Left lung (tissue), 10 donors: ENCODE data around the gene GCH1. TPM values are rescaled to one million over a fixed set of nuclear protein-coding genes. Genes with fewer than 3 reads are reported as not detected.
"Not testable (repeated sequence)": the region's sequence is repeated elsewhere in the genome, so short reads cannot be mapped to it uniquely, and the experiment has no call there.

Experiments
- ATAC-seq: fragments of 200-7000 bp; cut with Tn5 transposase; one replicate; pipeline ENCODE4 v1.9.1; 2020; ENCODE audit warnings: moderate library complexity
- DNase-seq, 4 donors: peaks; one replicate each; pipeline ENCODE4 v3.0.0-alpha.2; 2013 to 2020
- H3K27ac ChIP-seq, 2 donors: fragments of 200-600 bp; sonication (generic) in 1 of 2; one replicate each; pipeline versions ENCODE4 v1.5.0 to v1.8.0; 2020 to 2021
- H3K27me3 ChIP-seq, 2 donors: fragments of 200-600 bp; sonication (generic) in 1 of 2; one replicate each; pipeline versions ENCODE4 v1.5.0 to v1.8.0; 2020 to 2021
- H3K36me3 ChIP-seq, 2 donors: fragments of 200-600 bp; sonication (generic) in 1 of 2; one replicate each; pipeline versions ENCODE4 v1.5.0 to v1.8.0; 2020 to 2021
- H3K4me1 ChIP-seq, 2 donors: fragments of 200-600 bp; one replicate each; pipeline ENCODE4 v1.8.0; 2021
- H3K4me3 ChIP-seq, 2 donors: fragments of 200-600 bp; sonication (generic) in 1 of 2; one replicate each; pipeline versions ENCODE4 v1.5.0 to v1.8.0; 2020 to 2021; ENCODE audit warnings: mild to moderate bottlenecking in 1 of 2
- H3K9me3 ChIP-seq, 2 donors: fragments of 200-600 bp; sonication (generic) in 1 of 2; one replicate each; pipeline versions ENCODE4 v1.5.0 to v1.8.0; 2020 to 2021
- CTCF ChIP-seq, 2 donors: fragments of 200-600 bp; sonication (generic) in 1 of 2; IDR thresholded peaks; one replicate each; pipeline versions ENCODE4 v1.5.0 to v1.8.0; 2021; ENCODE audit warnings: antibody characterized with exemption in 2 of 2
- intact Hi-C, 2 donors: fragments of 100-400 bp; cut with DNase I; formaldehyde crosslinking; loops; one replicate each; pipeline versions ENCODE4 v1.11.2 to v1.14.2; 2022
- polyA plus RNA-seq, 6 donors: library from polyadenylated mRNA; unstranded; fragments of 120-200 nt; gene quantifications; one replicate each; pipeline ENCODE4 v1.2.1, GENCODE V29; 2013; ENCODE audit not compliant: insufficient read length in 6 of 6
- total RNA-seq, 2 donors: library from RNA; stranded (reverse); fragmentation: NEBNext Ultra II Directional; extraction: Animal tissue kit (Norgen Biotek cat#: 25700); gene quantifications; one replicate each; pipeline ENCODE4 v1.2.1, GENCODE V29; 2021
- donor health status: DM: no; HTN: yes; CAD: no.
- donor health status: DM: no; HTN: no; CAD: no.

The GCH1 gene
- total and polyA plus RNA-seq, 8 donors = 5.2 to 22.8 (median 6.9) TPM

DNA sequence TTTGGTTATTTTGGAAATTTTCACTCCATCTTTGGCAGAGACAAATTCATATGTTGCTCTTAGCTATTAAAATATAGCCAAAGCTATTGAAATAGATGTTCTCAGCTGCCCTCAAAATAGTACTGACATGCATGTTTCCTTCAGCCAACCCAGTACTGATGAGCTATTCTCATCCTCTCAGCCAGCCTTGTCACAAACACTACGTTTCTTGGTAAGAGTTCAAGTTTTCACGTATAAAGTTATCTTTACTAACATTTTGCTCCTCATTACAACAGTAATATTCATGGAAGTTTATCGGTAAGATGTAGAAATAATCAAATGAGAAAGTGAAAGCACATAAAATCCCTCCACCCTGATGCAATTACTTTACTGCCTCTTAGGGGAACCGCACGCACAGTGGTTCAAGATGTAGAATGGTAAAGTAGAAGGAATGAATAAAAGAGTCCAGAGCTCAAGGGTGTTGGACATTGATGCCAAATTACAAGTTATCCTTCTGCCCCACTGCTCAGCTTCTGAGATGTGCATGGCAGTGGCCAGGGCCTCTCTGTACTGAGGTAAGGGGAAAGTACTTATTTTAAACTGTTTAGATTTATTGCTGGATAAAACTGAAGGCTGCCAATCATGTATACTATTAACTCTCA, 20.7 kb downstream of the GCH1 start:
- intact Hi-C loops = no loop called here
- no peak for TF ChIP-seq CTCF (IDR thresholded peaks at IDR 0.05)
- DNase-seq = peak in 2 of 4 donors; percentile 71 to 76
- peak overlapping the region; percentile 24 to 41 for H3K4me3 ChIP-seq
- H3K27ac ChIP-seq = peak overlapping the region; percentile 80 to 88
- ATAC-seq = peak; percentile 81
- H3K9me3 ChIP-seq = no peaks in the 10 kb centered on the region
- H3K4me1 ChIP-seq = peaks cover 0 to 22% of the 10 kb centered on the region in 2 donors
- H3K27me3 ChIP-seq = no peaks in the 10 kb centered on the region
- H3K36me3 ChIP-seq = no peaks in the 10 kb centered on the region

DNA sequence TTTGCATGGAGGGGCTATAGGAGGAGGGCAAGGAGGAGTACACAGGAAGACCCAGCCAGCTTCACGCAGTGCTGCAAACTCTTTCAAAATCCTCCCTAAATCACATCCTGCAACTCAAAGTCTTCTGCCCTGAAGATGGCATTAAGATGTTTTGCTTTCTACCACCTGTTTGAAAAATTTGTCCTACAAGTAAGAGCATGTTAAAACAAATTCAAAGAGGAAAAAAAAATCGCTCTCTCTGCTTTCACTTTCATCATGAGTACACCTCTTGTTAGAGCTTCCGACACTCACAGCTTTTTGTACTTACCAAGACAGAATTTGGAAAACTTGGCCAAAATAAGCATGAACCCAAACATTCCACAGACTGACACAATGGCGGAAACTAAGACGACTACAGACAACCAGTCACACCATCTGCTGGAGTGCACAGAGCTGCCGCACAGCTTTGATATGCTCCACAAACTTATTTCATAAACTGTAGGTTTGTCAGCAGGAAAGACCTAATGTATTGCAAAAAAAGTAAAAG, 21.3 kb downstream of the GCH1 start:
- peak overlapping the region; percentile 24 to 41 for H3K4me3 ChIP-seq
- ATAC-seq (peak; percentile 81), DNase-seq (peak in 1 of 4 donors; percentile 42)
- intact Hi-C loops = no loop called here
- H3K36me3 ChIP-seq = no peaks in the 10 kb centered on the region
- peaks cover 0 to 22% of the 10 kb centered on the region in 2 donors for H3K4me1 ChIP-seq
- peak overlapping the region; percentile 80 to 88 for H3K27ac ChIP-seq
- TF ChIP-seq CTCF (IDR thresholded peaks at IDR 0.05) = no peak
- no peaks in the 10 kb centered on the region for H3K9me3 ChIP-seq
- no peaks in the 10 kb centered on the region for H3K27me3 ChIP-seq

GRCh38 chr14:54877703-54878021, 25.0 kb downstream of the GCH1 start:
- no peaks in the 10 kb centered on the region for H3K27me3 ChIP-seq
- H3K4me3 ChIP-seq = no peak overlapping the region
- peaks cover 0 to 18% of the 10 kb centered on the region in 2 donors for H3K4me1 ChIP-seq
- ATAC-seq = no peak
- H3K36me3 ChIP-seq = no peaks in the 10 kb centered on the region
- H3K9me3 ChIP-seq = no peaks in the 10 kb centered on the region
- no peak for TF ChIP-seq CTCF (IDR thresholded peaks at IDR 0.05)
- intact Hi-C loops = no loop called here
- no peak for DNase-seq
- peak overlapping the region in 1 of 2 donors; percentile 29 for H3K27ac ChIP-seq

GRCh38 chr14:54877015-54877702, 25.5 kb downstream of the GCH1 start:
- intact Hi-C loops = no loop called here
- ATAC-seq = no peak

GRCh38 chr14:54875648-54876047, 27.0 kb downstream of the GCH1 start:
- H3K4me3 ChIP-seq, intact Hi-C loops: not testable (repeated sequence)

More at GRCh38 chr14:54877015-54877702, 25.5 kb downstream of the GCH1 start:
- no peak overlapping the region for H3K4me3 ChIP-seq
- H3K4me1 ChIP-seq = peaks cover 0 to 13% of the 10 kb centered on the region in 2 donors
- no peak for TF ChIP-seq CTCF (IDR thresholded peaks at IDR 0.05)
- no peaks in the 10 kb centered on the region for H3K9me3 ChIP-seq
- no peak for DNase-seq
- no peaks in the 10 kb centered on the region for H3K27me3 ChIP-seq
- H3K36me3 ChIP-seq = no peaks in the 10 kb centered on the region
- H3K27ac ChIP-seq = peak overlapping the region in 1 of 2 donors; percentile 29

DNA sequence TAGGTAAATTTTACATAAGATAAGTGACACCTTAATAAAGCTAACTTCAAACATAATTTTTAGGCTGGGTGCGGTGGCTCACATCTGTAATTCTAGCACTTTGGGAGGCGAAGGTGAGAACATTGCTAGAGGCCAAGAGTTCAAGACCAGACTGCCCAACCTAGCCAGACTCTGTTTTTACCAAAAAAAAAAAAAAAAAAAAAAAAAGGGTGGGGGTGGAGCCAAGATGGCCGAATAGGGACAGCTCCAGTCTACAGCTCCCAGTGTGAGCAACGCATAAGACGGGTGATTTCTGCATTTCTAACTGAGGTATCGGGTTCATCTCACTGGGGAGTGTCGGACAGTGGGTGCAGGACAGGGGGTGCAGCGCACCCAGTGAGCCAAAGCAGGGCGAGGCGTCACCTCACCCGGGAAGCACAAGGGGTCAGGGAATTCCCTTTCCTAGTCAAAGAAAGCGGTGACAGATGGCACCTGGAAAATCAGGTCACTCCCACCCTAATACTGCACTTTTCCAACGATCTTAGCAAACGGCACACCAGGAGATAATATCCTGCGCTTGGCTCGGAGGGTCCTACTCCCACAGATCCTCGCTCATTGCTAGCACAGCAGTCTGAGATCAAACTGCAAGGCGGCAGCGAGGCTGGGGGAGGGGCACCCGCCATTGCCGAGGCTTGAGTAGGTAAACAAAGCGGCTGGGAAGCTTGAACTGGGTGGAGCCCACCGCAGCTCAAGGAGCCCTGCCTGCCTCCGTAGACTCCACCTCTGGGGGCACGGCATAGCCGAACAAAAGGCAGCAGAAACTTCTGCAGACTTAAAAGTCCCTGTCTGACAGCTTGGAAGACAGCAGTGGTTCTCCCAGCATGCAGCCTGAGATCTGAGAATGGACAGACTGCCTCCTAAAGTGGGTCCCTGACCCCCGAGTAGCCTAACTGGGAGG, 32.2 kb downstream of the GCH1 start:
- ATAC-seq, H3K36me3 ChIP-seq, H3K27me3 ChIP-seq, intact Hi-C loops, H3K9me3 ChIP-seq: not testable (repeated sequence)
- H3K27ac ChIP-seq = peak overlapping the region; percentile 23 to 26
- peak overlapping the region; percentile 36 to 40 for H3K4me3 ChIP-seq
- H3K4me1 ChIP-seq = peaks cover 0 to 18% of the 10 kb centered on the region in 2 donors
- peak in 1 of 4 donors; percentile 57 for DNase-seq

More at GRCh38 chr14:54875648-54876047, 27.0 kb downstream of the GCH1 start:
- H3K36me3 ChIP-seq, H3K4me1 ChIP-seq, ATAC-seq, DNase-seq, H3K9me3 ChIP-seq, H3K27me3 ChIP-seq, H3K27ac ChIP-seq: not testable (repeated sequence)
